Adrenal gland (tissue), 5 donors: Measurements from ENCODE around the gene PIGN.

Source experiments
- POLR2A ChIP-seq, 2 donors: fragments of 450-650 bp; IDR thresholded peaks; one replicate each; pipeline ENCODE4 v1.6.1; 2017; ENCODE audit warnings: antibody characterized with exemption in 2 of 2, mild to moderate bottlenecking in 2 of 2, moderate library complexity in 1 of 2
- TF ChIP-seq, protein P1 (sequence below), 6 experiments: fragments of 450-650 bp in 4 of 6; fragments of 200-600 bp in 2 of 6; sonication (generic) in 1 of 6; IDR thresholded peaks; 1 replicate in 5 of 6; 2 replicates in 1 of 6; pipeline versions ENCODE4 v1.5.1 to v1.8.0; 2016 to 2021; ENCODE audit warnings: antibody characterized with exemption in 6 of 6, mild to moderate bottlenecking in 2 of 6, moderate library complexity in 1 of 6
- donor health status: DM: no; HTN: no; CAD: no.

DNA sequence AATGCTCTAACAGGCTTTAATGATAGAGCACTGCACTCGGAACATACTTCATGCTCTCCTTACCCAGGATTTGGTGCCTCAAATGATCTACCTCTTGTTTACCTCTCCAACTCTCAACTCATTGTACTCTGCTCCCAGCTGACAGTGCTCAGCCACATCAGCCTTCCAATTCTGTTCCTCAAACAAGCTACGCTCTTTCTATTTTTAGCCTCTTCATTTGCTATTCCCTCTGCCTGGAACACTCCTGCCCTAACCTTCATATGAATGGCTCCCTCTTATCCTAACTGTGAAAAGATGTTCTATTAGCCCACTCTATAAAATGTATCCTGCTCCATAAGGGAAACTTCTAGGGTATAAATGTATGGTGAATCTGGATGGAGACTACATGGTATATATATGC lies 42.5 kb downstream of the PIGN start:
- TF ChIP-seq, protein P1, sequence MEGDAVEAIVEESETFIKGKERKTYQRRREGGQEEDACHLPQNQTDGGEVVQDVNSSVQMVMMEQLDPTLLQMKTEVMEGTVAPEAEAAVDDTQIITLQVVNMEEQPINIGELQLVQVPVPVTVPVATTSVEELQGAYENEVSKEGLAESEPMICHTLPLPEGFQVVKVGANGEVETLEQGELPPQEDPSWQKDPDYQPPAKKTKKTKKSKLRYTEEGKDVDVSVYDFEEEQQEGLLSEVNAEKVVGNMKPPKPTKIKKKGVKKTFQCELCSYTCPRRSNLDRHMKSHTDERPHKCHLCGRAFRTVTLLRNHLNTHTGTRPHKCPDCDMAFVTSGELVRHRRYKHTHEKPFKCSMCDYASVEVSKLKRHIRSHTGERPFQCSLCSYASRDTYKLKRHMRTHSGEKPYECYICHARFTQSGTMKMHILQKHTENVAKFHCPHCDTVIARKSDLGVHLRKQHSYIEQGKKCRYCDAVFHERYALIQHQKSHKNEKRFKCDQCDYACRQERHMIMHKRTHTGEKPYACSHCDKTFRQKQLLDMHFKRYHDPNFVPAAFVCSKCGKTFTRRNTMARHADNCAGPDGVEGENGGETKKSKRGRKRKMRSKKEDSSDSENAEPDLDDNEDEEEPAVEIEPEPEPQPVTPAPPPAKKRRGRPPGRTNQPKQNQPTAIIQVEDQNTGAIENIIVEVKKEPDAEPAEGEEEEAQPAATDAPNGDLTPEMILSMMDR (IDR thresholded peaks at IDR 0.05): no peak
- TF ChIP-seq POLR2A (IDR thresholded peaks at IDR 0.05): no peak
